NCI-H1105 (cell line): ENCODE data around the gene KRTAP10-9.
"Not testable (repeated sequence)": the region's sequence is repeated elsewhere in the genome, so short reads cannot be mapped to it uniquely, and the experiment has no call there.

Experiments
- DNase-seq: peaks from one replicate; lab custom pipeline; 2025; lab: John Stamatoyannopoulos, UW

KRTAP10-9 gene

DNA sequence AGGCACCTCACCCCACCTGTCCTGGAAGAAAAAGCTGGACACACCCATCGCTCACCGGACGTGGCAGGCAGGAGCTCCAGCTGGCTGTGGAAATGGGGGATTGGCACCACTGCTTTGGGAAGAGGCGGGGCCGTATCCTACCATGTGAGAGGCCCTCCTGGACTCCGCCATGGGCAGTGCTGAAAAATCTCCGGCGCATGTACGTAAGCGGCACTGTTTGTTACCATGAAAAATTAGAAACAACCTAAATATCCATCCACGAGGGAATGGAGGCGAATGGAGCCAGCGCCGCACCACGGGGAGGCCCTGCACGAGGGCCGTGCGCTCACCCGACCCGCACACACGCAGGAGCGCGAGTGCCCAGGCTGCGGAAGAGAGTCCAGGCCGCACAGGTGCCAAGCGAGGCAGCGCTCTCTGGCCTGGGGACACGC is 11.9 kb upstream of the KRTAP10-9 start:
- no peak for DNase-seq

DNA sequence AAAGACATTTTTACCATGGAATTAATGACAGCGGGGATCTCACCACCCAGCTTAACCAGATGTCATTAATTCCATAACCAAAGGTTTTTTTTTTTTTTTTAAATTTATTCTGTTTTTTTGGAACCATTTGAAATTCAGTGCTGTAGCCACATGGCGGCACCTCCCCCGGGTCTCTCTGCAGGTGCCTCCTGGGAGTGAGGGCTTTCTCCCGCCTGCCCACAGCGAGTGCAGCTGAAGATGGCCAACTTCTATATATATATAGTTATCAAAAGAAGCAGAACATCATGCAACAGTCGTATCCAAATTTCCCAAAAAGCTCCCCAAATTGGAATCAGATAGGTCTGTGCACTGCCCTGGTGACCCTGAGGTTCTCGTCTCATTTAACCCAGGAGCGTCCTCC is 11.4 kb upstream of the KRTAP10-9 start:
- DNase-seq = no peak

DNA sequence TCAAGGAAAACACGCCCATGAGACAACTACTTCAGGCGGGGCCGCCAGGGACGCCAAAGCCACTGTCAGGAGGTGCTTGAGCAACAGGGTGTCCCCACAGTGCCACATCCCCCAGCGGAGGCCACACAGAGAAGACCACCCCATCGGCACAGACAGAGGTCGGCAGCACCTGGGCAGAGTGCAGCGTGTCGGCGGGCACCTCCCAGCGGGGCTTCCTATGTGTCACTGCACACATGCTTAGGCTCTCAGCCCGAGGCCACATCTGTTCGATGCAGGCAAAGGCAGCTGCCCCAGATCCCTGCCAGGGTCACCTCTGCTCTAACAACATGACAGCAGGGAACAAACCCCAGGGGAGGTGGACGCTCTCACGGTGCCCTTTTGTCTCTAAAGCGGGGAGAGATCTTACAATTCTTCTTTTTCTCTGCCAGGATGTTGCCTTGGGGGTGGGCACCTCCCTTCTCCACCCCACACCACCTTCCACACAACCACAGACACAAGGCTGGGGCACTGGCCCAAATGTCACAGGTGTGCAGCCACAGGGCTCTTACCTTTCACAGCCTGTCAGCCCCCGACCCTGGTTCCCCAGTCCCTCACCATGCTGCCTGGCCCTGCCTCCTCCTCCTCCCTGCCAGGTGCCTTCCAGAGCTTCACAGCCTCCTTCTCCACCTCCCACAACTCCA is 10.8 kb upstream of the KRTAP10-9 start:
- no peak for DNase-seq

DNA sequence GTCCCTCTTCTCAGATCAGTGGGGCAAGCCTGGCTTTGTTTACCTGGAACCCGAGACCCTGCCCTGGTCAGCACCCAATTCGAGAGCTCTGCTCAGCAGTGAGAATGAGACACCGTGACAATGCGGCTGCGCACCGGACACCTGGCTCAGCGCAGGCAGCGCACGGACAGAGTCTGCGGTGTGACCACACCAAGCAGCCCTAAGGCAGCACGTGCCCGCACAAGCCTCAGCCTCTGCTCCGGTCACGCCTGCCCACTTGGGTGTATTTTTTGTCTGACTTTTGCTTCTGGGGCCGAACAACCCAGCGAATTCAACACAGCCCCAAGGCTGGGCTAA is 10.3 kb upstream of the KRTAP10-9 start:
- no peak for DNase-seq

DNA sequence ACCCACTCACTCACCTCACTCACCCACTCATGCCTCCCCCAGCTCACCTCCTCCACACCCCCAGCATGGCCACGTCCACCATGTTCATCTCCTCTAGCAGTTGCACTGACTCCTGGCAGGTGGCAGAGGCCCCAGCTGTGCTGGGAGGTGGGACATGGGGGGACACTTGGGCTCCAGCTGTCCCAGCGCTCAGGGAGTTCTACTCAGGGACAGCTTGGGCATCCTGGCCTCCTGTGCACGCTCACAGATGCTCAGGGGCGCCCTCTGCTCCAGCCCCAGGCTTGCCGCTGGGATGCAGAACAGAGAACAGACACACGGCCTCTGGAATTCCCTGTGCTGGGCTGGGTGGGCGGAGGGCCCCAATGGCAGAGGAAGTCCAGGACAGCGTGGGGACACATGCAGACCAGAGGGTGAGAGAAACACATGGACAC is 9.8 kb upstream of the KRTAP10-9 start:
- no peak for DNase-seq

DNA sequence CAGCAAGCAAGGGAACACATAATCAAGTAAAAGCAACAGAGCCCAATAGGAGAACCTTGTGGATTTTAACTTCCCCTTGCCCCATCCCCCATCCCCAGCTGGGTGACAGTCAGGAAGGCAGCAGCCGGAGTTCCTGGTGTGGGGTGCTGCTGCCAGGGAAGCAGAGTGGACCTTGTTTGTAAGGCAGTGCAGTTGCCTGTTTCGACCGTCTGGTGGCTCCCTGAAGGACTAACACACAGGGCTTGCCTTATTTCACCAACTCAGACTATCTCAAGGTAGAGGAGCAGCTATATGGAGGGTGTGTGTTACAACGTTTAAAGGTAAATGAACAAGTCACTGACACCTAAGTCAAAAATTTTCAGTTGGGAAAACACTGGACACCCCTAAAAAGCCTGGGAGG is 8.4 kb upstream of the KRTAP10-9 start:
- no peak for DNase-seq

DNA sequence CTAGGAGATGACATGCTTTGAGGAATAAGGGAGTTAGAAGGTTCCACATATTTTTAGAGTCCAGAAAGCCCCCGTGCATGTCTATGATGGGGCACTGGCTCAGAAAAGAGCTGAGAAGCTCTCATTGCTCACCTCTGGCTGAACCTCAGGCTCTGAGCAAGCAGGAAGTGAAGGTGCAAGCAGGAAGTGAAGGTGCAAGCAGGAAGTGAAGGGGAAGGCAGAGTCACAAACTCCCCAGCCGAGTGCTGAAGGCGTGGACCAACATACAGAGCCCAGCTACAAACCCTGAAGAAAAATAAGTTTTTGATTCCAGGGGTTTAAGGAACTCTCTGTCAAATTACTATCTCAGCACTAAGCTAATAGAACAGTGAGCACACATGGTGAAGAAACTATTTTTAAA is 8.0 kb upstream of the KRTAP10-9 start:
- no peak for DNase-seq

DNA sequence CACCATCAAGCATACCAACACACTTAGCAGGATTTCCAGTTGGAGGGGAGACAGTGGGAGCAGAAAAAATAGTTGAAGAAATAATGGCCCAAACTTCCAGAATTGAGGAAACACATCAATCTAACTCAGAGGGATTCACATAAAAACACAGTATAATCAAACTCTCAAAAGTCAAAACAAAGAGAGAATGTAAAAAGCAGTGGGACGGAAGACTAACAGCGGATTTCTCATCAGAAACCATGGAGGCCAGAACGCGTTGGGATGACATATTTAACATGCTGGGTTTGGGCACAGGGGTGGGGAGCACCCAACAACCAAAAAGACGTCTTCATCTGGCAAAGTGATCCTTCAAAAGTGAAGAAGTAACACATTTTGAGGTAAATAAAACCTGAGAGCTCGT is 7.0 kb upstream of the KRTAP10-9 start:
- DNase-seq = no peak

DNA sequence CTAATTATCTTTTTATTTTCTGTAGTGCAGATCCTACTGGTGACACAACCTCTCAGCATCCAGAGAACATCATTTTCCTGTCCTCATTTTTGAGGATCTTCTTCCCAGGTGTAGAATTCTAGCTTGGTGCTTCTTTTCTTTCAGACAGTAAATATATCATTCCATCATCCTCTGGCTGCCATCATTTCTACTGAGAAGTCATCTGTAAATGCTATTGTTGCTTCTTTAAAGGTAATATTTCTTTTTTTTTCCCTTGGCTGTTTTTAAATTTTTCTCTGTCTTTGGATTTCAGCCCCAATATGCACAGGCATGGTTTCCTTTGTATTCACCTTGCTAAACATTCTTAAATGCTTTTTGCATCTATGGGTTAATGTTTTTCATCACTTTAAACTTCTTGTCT is 3.3 kb upstream of the KRTAP10-9 start:
- no peak for DNase-seq

DNA sequence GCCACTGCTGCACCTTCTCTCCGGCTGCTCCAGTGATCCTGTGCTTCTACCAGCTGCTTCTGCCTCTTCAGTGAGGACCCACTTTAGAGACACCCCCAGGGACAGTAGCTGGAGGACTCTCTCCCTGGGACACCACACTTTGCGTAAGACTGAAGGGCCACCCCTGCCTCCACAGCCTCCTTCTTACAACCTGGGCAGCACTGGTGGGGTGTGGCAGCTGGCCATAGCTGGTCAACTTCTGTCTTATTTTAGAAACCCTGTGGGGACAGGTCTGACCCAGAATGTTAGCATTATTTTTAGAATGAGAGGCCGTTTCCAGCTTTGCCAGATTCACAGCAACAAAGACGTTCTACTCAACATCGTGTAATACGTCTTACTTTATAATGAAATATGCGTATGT is 1.1 kb upstream of the KRTAP10-9 start:
- DNase-seq = no peak

DNA sequence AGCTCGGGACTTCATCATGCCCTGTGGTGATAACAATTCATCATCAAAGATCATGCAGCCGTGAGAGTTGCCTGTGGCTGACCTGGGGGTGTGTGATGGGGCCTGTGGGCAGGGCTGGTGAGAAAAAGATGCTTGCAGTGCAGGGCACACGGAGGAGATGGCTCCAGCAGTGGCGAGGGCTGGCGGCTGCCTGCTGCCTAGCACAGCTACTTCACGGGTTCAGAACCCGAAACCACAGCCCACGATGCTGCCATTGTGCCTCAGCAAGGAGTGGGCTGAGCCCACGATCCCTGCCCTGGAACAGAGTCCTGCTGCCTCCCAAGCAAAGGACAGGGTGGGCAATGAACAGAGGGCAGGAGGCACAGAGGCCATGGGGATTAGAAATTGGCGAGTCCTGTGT is 631 bp upstream of the KRTAP10-9 start:
- DNase-seq = no peak

DNA sequence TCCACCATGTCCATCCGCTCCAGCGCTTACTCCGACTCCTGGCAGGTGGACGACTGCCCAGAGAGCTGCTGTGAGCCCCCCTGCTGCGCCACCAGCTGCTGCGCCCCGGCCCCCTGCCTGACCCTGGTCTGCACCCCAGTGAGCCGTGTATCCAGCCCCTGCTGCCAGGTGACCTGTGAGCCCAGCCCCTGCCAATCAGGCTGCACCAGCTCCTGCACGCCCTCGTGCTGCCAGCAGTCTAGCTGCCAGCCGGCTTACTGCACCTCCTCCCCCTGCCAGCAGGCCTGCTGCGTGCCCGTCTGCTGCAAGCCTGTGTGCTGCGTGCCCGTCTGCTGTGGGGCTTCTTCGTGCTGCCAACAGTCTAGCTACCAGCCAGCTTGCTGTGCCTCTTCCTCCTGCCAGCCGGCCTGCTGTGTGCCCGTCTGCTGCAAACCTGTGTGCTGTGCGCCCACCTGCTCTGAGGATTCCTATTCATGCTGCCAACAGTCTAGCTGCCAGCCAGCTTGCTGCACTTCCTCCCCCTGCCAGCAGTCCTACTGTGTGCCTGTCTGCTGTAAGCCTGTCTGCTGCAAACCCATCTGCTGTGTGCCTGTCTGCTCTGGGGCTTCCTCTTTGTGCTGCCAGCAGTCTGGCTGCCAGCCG is 409 bp downstream of the KRTAP10-9 start:
- not testable (repeated sequence) for DNase-seq

DNA sequence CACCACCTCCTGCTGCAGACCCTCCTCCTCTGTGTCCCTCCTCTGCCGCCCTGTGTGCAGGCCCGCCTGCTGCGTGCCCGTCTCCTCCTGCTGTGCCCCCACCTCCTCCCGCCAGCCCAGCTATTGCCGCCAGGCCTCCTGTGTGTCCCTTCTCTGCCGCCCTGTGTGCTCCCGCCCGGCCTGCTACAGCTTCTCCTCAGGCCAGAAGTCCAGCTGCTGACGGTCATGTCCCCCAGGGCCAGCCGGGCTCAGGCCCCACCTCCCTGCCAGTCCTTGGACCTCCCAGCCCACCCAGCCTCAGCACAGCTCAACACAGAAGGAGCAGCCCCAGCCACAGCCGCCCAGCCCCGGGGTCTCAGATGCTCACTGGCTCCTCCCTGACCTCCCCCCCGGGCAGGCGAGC is 939 bp downstream of the KRTAP10-9 start:
- DNase-seq = not testable (repeated sequence)

DNA sequence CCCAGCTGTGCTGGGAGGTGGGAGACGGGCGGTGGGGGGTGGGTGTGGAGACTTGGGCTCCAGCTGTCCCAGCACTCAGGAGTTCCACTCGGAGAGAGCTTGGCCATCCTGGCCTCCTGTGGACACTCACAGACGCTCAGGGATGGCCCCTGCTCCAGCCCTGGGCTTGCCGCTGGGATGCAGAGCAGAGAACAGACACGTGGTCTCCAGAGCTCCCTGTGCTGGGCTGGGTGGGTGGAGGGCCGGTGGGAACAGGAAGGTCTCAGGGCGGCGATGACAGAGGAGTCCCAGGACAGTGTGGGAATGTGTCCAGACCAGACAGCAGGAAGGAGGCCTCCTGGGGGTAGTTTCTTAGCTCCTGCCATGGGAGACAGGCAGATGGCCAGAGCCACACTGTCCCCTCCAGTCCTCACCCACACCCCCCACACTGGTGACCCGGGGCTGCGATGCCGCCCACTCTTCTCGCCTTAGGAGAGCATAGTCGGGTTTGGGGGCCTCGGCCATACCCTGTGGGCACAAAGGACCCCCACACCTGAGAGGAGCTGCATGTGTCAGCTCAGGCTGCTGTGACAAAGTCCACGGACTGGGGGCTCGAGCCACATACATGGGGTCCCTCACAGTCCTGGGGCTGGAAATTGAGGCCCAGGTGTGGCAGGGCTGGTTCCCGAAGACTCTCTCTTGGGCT is 2.0 kb downstream of the KRTAP10-9 start:
- no peak for DNase-seq

DNA sequence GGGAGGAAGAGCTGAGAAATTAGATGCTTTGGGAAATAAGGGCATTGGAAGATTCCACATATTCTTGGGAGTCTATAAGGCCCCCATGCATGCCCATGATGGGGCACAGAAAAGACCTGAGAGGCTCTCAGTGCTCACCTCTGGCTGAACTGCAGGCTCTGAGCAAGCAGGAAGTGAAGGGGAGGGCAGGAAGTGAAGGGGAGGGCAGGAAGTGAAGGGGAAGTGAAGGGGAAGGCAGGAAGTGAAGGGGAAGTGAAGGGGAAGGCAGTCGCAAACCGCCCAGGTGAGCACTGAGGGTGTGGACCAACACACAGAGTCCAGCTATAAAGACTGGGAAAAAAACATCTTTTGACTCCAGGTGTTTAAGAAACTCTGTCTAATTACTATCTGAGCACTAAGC is 3.5 kb downstream of the KRTAP10-9 start:
- DNase-seq = no peak

DNA sequence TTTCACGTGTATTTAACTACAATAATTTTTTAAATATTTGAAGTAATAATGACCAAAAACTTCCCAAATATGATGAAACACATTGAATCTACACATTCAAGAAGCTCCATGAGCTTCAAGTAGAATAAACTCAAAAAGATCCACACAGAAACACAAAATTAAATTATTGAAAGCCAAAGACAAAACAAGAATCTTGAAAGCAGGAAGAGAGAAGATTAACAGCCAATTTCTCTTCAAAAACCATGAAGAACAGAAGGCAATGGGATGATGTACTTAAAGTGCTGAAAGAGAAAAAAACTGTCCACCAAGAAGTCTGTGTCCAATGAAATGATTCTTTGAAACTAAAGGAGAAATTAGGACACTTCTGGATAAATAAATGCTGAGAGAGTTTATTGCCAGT is 5.2 kb downstream of the KRTAP10-9 start:
- no peak for DNase-seq

DNA sequence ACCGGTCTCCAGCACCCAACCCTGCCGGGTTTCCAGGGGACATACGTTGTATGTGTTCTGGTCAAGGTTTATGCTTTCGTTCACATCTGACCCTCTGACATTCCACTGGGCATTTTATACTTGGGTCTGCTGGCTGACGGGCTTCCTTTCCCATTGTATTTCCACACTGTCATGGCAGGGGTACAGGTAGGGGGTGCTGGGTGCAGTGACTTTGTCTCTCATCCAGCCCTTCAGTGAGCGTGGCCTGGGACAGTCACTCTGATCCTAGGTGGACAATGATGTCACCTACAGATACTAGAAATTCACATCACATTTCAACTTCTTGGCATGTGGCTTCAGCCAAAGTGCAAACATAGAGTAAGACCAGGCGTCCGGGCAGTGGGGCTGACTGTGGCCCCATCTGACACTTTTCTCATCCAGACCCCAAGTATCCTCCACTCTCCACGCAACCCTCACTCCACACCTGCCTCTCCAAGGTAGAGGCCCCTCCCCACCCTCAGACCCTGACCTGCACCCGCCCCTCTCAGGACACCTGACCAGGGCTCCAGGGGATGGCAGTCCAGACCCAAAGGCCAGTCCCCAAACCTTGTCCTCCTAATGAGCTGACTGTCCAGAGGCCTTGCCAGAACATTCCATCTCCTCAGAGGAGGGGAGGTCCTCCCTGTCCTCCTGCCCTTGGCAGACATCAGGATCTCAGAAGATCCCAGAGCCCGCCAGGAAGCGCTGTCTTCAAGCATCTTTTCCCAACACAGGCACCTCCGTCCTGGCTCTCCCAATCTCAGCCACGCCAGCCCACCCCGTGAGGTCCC is 9.5 kb downstream of the KRTAP10-9 start:
- no peak for DNase-seq

DNA sequence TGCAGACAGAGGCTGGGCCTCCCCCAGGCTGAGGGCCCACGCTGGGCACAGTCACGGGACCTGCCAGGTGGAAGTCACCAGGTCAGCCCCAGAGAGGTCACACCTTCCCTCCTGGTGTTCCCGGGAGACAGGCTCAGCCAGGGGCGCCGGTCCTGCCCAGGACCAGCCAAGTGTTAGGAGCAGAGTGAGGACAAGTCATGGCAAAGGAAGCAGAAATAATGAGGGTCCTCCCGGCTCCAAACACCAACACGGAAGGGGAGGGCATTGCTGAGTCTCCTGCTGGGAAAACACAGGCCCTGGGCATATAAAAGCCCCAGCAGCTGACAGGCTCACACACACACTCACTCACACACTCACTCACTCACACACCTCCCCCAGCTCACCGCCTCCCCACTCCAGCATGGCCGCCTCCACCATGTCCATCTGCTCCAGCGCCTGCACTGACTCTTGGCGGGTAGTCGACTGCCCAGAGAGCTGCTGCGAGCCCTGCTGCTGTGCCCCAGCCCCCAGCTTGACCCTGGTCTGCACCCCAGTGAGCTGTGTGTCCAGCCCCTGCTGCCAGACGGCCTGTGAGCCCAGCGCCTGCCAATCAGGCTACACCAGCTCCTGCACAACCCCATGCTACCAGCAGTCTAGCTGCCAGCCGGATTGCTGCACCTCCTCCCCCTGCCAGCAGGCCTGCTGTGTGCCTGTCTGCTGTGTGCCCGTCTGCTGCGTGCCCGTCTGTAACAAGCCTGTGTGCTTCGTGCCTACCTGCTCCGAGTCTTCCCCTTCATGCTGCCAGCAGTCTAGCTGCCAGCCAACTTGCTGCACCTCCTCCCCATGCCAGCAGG is 10.3 kb downstream of the KRTAP10-9 start, which contains the start of gene KRTAP10-10:
Gene KRTAP10-10 (plus strand): TSS at position 339 of the 833 bp plus-strand sequence. CDS start 62 bp downstream, at position 401.
- DNase-seq = no peak

DNA sequence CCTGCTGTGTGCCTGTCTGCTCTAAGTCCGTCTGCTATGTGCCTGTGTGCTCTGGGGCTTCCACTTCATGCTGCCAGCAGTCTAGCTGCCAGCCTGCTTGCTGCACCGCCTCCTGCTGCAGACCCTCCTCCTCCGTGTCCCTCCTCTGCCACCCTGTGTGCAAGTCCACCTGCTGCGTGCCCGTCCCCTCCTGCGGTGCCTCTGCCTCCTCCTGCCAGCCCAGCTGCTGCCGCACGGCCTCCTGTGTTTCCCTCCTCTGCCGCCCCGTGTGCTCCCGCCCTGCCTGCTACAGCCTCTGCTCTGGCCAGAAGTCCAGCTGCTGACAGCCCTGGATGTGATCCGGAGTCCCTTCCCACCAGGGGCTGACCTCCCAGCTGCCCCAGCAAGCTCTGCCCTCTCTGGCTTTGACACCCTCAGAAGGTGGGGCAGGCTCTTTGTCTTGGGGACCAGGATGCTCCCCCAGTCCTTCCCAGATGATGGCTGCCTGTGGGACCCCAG is 11.0 kb downstream of the KRTAP10-9 start:
- not testable (repeated sequence) for DNase-seq

DNA sequence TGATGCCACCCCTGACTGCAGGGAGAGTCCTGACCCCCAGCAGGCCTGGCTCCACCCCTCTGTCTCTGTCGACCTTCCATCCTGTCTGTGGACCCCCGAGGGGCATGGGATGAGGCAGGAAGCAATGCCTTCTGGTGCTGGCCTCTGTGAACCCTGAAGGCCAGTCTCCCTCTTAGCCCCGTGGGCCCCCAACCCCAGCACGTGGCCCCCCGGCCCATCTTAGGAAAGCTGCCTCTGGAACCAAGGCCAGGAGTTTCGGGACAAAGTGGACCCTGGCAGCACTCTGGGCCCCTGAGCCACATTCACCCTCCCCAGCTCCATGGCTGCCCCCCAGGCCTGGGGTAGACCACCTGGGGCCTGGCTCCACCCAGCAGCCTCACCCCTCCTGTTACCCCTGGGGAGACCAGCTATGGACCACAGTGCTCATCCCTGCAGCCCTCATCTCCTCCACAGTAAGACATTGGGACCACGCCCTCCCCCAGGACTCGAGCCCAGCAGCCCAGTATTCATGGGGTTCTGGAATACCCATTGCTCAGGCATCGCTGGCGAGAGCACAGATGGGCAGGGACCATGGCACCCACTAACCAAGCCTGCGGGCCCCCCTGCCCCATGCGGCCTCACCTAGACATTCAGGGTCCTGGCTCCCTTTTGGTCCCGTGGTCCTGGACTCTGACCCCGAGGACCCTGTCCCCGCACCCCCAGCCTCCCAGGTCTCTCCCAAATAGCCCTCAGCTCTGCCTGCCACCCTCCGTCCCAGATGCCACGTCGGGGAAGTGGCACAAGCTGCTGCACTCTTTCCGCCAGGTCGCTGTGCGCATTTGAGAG is 11.8 kb downstream of the KRTAP10-9 start:
- DNase-seq = not testable (repeated sequence)

DNA sequence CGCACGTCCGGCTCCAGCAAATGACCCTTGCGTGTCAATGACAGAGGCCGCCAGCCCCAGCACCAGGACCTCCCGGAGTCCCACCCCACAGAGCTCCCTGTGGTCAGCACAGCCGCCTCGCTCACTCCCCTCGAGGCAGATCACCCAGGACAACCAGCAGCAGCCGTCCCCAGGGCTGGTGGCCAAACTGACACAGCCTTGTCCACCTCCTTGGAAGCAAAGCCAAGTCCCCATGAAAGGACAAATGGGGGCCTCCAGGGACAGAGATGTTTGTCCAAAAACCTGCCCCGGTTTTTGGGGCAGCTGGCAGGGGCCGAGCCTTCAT is 12.4 kb downstream of the KRTAP10-9 start:
- DNase-seq = no peak
